GM21576 (cell line): ENCODE results near the gene BHLHE41.

Source experiments
- ATAC-seq: cut with Tn5 transposase; IDR thresholded peaks from one replicate; pipeline ENCODE4 v1.9.1; 2021; ENCODE audit warnings: mild to moderate bottlenecking, moderate library complexity; ENCODE audit not compliant: unreplicated experiment

Gene BHLHE41

GRCh38 chr12:26124446-26125399 is at the start of gene BHLHE41:
Gene BHLHE41, minus strand, starts transcription at chr12:26125037. Its CDS starts 258 bp downstream, at chr12:26124779.
- no peak for ATAC-seq

GRCh38 chr12:26172946-26173552 is 48.2 kb upstream of the BHLHE41 start:
- no peak for ATAC-seq

GRCh38 chr12:26172539-26172938 is 47.7 kb upstream of the BHLHE41 start:
- no peak for ATAC-seq

GRCh38 chr12:26172013-26172412 is 47.2 kb upstream of the BHLHE41 start:
- no peak for ATAC-seq

- ATAC-seq = no peak
These were observed 39.3 kb upstream of the BHLHE41 start for GRCh38 chr12:26164118-26164517.

GRCh38 chr12:26162905-26163304 is 38.1 kb upstream of the BHLHE41 start:
- peak; percentile 75 for ATAC-seq

GRCh38 chr12:26162174-26162573 is 37.3 kb upstream of the BHLHE41 start:
- no peak for ATAC-seq

GRCh38 chr12:26158078-26158764 is 33.4 kb upstream of the BHLHE41 start:
- ATAC-seq = peak; percentile 20

- peak; percentile 8 for ATAC-seq
These were observed 32.2 kb upstream of the BHLHE41 start for GRCh38 chr12:26157001-26157400.

GRCh38 chr12:26156201-26156871 is 31.5 kb upstream of the BHLHE41 start:
- peak; percentile 84 for ATAC-seq

- ATAC-seq = no peak
These were observed 28.8 kb upstream of the BHLHE41 start for GRCh38 chr12:26153421-26154154.

GRCh38 chr12:26152507-26153102 is 27.8 kb upstream of the BHLHE41 start:
- no peak for ATAC-seq

GRCh38 chr12:26150736-26151450 is 26.1 kb upstream of the BHLHE41 start:
- no peak for ATAC-seq

- no peak for ATAC-seq
These were observed 25.2 kb upstream of the BHLHE41 start for GRCh38 chr12:26149968-26150500.

GRCh38 chr12:26148291-26148690 is 23.5 kb upstream of the BHLHE41 start:
- no peak for ATAC-seq

- no peak for ATAC-seq
These were observed 18.5 kb upstream of the BHLHE41 start for GRCh38 chr12:26143291-26143690.

GRCh38 chr12:26138860-26139259 is 14.0 kb upstream of the BHLHE41 start:
- ATAC-seq = no peak

GRCh38 chr12:26136688-26137087 is 11.9 kb upstream of the BHLHE41 start:
- no peak for ATAC-seq

GRCh38 chr12:26135571-26135970 is 10.7 kb upstream of the BHLHE41 start:
- no peak for ATAC-seq
